Activated T-cell treated with anti-CD3 and anti-CD28 coated beads for 4 hours (primary cell): ENCODE measurements around the gene PDS5B.

Experiments used
- DNase-seq: peaks from one replicate; pipeline ENCODE4 v3.0.0-alpha.2; 2020

Gene PDS5B

DNA sequence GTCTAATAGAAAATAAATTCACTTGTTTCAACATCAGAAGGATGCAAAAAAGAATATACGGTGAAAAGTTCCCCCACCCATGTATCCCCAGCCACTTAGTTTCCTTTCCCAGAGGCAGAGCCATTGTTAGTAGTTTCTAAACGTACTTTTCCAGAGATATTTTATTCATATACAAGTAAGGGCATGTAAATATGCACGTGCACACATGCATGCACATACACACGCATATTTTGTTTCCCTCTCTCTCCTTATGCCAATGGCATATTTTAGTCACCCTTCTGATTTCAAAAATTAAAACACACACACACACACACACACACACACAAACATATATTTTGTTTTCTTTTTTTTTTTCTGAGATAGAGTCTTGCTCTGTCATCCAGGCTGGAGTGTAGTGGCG lies 147.4 kb downstream of the PDS5B start:
- no peak for DNase-seq

GRCh38 chr13:32734511-32734910 lies 148.3 kb downstream of the PDS5B start:
- DNase-seq: no peak

GRCh38 chr13:32735859-32736258 lies 149.6 kb downstream of the PDS5B start:
- no peak for DNase-seq

- DNase-seq: no peak
Measured at GRCh38 chr13:32736648-32737047, 150.4 kb downstream of the PDS5B start.

DNA sequence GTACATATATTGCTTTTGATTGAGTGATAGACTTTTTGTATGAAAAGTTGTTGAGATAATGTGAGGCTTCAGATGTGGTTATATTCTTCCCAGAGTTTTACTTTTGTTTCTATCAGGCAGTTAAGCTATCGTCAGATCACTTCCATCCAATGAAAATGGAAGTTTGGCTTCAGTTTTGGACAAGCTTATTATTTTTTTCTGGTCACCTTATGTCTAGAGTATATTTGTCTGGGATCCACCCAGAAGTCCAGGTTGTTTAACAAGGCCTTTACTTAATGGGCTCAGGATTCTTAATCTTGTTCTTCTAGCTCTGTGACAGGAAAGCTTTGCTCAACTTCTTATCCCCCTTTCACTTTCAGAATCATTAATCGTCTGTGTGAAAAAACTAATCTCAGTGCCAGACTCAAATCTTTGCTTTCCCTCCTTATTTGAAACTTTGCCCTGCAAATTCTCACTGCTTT lies 150.9 kb downstream of the PDS5B start:
- no peak for DNase-seq

- no peak for DNase-seq
Measured at GRCh38 chr13:32737679-32738078, 151.4 kb downstream of the PDS5B start.

DNA sequence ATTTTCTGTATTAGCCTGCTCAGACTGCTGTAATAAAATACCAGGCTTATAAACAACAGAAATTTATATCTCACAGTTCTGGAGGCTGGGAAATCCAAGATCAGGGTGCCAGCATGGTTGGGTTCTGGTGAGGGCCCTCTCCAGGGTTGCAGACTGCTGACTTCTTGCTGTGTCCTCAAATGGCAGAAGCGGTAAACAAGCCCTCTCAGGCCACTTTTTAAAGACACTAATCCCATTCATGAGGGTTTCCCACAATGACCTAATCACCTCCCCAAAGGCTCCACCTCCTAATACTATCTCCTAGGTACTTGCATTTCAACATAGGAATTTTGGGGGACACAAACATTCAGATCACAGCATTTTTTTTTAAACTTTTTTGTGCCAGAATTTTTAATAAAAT lies 159.3 kb downstream of the PDS5B start:
- DNase-seq: no peak

- DNase-seq: no peak
Measured at GRCh38 chr13:32746474-32746873, 160.2 kb downstream of the PDS5B start.

GRCh38 chr13:32748305-32748704 lies 162.1 kb downstream of the PDS5B start:
- DNase-seq: no peak

DNA sequence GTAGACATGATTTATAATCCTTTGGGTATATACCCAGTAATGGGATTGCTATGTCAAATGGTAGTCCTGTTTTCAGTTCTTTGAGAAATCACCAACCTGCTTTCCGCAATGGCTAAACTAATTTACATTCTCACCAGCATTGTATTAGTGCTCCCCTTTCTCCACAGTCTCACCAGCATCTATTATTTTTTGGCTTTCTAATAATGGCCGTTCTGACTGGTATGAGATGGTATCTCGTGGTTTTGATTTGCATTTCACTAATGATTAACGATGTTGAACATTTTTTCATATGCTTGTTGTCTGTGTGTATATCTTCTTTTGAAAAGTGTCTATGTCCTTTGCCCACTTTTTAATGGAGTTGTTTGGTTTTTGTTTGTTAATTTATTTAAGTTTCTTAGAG lies 165.1 kb downstream of the PDS5B start:
- DNase-seq: no peak

- DNase-seq: no peak
Measured at GRCh38 chr13:32752311-32752710, 166.1 kb downstream of the PDS5B start.

- DNase-seq: no peak
Measured at GRCh38 chr13:32752997-32753606, 166.8 kb downstream of the PDS5B start.

- no peak for DNase-seq
Measured at GRCh38 chr13:32754179-32754578, 167.9 kb downstream of the PDS5B start.

- no peak for DNase-seq
Measured at GRCh38 chr13:32759152-32759551, 172.9 kb downstream of the PDS5B start.

GRCh38 chr13:32761472-32761871 lies 175.2 kb downstream of the PDS5B start:
- no peak for DNase-seq

DNA sequence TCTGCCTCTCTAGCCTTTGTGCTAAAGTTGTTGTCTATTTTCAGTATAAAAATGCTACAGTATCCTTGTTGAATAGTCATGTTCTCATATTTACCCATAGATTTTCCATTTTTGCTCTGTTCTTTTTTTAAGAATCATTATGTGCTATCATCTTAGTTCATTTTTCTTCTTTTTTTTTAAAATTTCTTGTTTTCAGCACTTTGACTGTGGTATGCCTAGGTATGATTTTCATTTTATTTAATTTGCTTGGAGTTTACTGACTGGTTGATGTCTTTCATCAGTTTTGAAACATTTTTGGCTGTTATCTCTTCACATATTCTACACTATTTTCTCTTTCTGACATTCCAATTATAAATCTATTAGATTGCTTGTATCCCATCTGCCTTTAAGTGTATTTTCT lies 192.9 kb downstream of the PDS5B start:
- DNase-seq: no peak

DNA sequence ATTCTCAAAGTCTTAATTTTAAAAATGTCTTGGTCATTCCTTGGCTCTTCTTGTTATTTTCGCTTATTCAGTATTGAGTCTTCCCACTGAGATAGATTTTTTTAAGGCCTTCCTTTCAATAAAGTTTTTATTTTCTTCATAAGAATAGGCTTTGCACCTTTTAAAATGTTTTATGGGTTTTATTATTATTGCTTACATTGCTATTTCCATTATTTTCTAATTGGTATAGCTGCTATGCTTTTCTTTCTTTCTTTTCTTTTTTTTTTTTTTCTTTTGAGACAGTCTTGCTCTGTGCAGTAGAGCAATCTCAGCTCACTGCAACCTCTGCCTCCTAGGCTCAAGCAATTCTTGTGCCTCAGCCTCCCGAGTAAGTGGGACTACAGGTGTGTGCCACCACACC lies 195.7 kb downstream of the PDS5B start:
- no peak for DNase-seq

DNA sequence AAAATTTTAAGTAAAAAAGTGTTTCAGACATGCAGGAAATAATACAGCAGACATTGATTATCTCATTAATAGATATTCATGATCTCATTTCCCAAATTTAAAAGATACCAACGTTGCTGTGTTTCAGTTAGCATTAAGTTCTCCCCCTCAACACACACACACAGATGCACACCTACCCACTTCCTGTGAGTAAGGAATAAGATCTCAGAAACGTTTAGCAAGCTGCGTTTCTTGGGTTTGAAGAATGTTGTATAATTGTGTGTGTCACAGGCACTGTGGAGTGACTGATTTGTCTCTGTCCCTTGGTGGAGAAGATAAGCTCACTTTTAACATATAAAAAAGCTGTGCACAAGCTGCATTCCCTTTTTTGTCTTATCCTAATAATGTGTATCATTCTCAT lies 196.8 kb downstream of the PDS5B start:
- DNase-seq: no peak

DNA sequence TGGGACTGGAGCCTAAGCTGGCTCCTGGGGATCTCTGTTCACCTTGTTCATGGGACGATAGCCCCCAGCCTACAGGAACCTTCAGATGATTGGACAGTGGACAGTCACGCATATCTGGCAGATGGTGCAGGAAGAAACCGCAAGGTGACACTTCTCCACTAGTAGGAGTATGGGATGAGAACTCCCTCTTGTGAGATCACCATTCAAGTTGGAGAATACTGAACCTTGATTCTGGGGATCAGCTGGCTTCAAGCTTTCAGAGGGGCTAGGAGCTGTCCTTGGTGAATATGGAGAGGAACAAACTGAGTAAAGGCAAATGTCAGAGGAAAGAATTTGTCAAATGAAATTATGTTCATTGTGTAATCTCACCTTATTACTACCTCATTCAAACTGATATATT lies 204.5 kb downstream of the PDS5B start:
- no peak for DNase-seq

GRCh38 chr13:32791545-32792172 lies 205.4 kb downstream of the PDS5B start:
- no peak for DNase-seq

DNA sequence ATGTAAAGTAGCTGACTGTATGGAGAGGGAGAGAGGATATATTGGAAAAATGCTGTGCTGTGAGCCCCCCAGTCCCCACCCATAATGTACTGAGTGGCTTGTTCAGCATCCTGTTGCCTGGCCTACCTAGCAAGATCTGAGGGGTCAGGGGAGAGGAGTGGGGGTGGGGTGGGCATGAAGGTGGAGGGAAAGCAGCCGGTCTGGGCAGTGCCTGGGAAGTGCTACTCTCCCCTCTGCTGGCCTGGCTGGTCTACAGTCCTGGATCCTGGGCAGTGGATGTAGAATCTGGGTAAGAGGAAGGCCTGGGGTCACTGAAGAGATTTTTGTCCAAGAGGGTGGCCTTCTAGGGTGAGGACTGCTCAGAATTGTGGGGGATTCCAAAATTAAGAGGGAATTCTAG lies 210.5 kb downstream of the PDS5B start:
- DNase-seq: no peak

GRCh38 chr13:32802159-32802558 lies 215.9 kb downstream of the PDS5B start:
- no peak for DNase-seq

DNA sequence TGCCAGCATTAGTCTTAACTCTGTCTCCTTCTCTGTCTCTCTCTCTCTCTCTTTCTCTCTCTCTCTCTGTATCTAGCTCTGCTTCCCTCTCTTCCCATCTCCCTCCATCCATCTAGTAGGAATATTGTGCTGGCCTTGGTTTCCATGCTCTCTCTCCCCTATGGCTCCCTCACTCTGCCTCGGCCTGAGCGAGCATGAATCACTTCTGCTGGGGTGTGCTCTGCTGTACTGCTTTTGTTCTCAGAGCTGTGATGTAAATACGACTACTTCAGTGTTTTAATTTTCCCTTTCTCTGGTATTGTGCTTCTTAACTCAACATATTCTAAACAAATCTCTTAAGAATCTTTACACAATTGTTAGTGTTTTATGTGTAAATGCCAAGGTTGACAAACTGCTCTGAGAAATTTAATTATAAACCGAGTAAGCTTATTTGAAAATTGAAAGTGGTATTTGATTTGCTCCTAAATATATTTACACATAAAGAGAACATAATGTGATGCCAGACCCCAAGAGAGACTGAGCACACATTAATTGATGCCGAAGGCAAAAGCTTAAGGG lies 218.5 kb downstream of the PDS5B start:
- no peak for DNase-seq

- DNase-seq: no peak
Measured at GRCh38 chr13:32811297-32811800, 225.1 kb downstream of the PDS5B start.
